Measurements from ENCODE around the gene RBP5. TPM values are rescaled to one million over a fixed set of nuclear protein-coding genes. Genes with fewer than 3 reads are reported as not detected.

RBP5 gene, protein sequence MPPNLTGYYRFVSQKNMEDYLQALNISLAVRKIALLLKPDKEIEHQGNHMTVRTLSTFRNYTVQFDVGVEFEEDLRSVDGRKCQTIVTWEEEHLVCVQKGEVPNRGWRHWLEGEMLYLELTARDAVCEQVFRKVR
- 9.0 and 19.8 TPM in 2 replicates for total RNA-seq (2011; cell fraction: chromatin; rRNA removed; ENCODE audit: low replicate concordance)
- 11.1 and 12.5 TPM in 2 replicates for total RNA-seq (2011; cell fraction: nucleolus; rRNA removed)
- total RNA-seq (2011; cell fraction: nucleoplasm; rRNA removed), result 7.3 and 12.5 TPM in 2 replicates
- total RNA-seq (2014; rRNA removed) (8.6 and 10.6 TPM in 2 replicates), total RNA-seq (2014; rRNA removed; fragmentation: Illumina TruSeq; extraction: Trizol) (8.1 and 11.4 TPM in 2 replicates), total RNA-seq (2015; rRNA removed; fragmentation: Illumina TruSeq; extraction: Trizol) (10.5 and 10.9 TPM in 2 replicates), total RNA-seq (2021) (11.1 and 15.7 TPM in 2 replicates), polyA plus RNA-seq (2011; rRNA removed) (9.1 and 12.0 TPM in 2 replicates), polyA plus RNA-seq (2014; fragmentation: Illumina TruSeq; extraction: Trizol) (18.7 and 22.1 TPM in 2 replicates), polyA plus RNA-seq (2014; fragmentation: Nextera tagmentation; extraction: Ambion mirVana) (10 to 100 TPM; 12.1 to 22.5 TPM), polyA plus RNA-seq (2014; rRNA removed) (12.2 and 12.5 TPM in 2 replicates), polyA minus RNA-seq (2011; rRNA and poly(A)+ RNA removed) (22.9 and 30.5 TPM in 2 replicates), Bru-seq, nascent RNA (percentile 50 among the genes with signal in this experiment), BruChase-seq, experiment 1, labeled RNA remaining after a 2-hour chase (percentile 45 among the genes with signal in this experiment), BruChase-seq, experiment 2, labeled RNA remaining after a 6-hour chase (percentile 47 among the genes with signal in this experiment)
- 12.2 and 14.5 TPM in 2 replicates for polyA plus RNA-seq (2011; cell fraction: cytosol; rRNA removed)
- polyA plus RNA-seq (2011; cell fraction: nucleus; rRNA removed), result 19.6 and 20.2 TPM in 2 replicates
- polyA plus RNA-seq (2012), result 10.1 and 19.0 TPM in 2 replicates
- 6.6 and 10.7 TPM in 2 replicates for polyA minus RNA-seq (2011; cell fraction: cytosol; rRNA and poly(A)+ RNA removed)
- 3.0 and 11.4 TPM in 2 replicates for polyA minus RNA-seq (2011; cell fraction: nucleus; rRNA and poly(A)+ RNA removed)
- long read RNA-seq, experiment 1, transcript RBP5-201 (4 exons, 1,012 nt), result major isoform, 8 of 14 reads
- long read RNA-seq, experiment 1, partial matches to known transcripts, result 4 of 14 reads
- long read RNA-seq, experiment 1, other reads (novel, unspliced or antisense), result 2 of 14 reads
- long read RNA-seq, experiment 2, transcript RBP5-201 (4 exons, 1,012 nt), result major isoform, 9 of 14 reads
- long read RNA-seq, experiment 2, partial matches to known transcripts, result 2 of 14 reads
- long read RNA-seq, experiment 2, other reads (novel, unspliced or antisense), result 1 of 14 reads
- long read RNA-seq, experiment 3, transcript RBP5-201 (4 exons, 1,012 nt), result major isoform, 7 of 9 reads
- long read RNA-seq, experiment 3, partial matches to known transcripts, result 0 of 9 reads
- long read RNA-seq, experiment 3, other reads (novel, unspliced or antisense), result 1 of 9 reads

- no TSS peak for BruUV-seq (replicated peaks)
- DNase-seq (ENCODE audit: extremely low read depth in 1 of 4, low spot score in 3 of 4), result peak; percentile 28 to 76 (median 50)
- peak; percentile 74 for FAIRE-seq
- 0 out of 2 replicates have a peak, but pooled peaks have one; percentile 9 for TF ChIP-seq OTX1 (CRISPR knock-in tag; IDR thresholded peaks at IDR 0.05)
- peak; percentile 79 for TF ChIP-seq POLR2A (conservative IDR thresholded peaks at IDR 0.05)
- TF ChIP-seq GTF2A2 (tag; IDR thresholded peaks at IDR 0.05), result no peak
- TF ChIP-seq POLR2B (IDR thresholded peaks at IDR 0.05; ENCODE audit: low read depth, partially characterized antibody), result peak; percentile 74
- no peak for TF ChIP-seq ZFPM2 (CRISPR knock-in tag; IDR thresholded peaks at IDR 0.05)
- no peak for TF ChIP-seq ZNF586 (CRISPR knock-in tag; conservative IDR thresholded peaks at IDR 0.05)
- TF ChIP-seq NEUROD1 (IDR thresholded peaks at IDR 0.05; ENCODE audit: borderline replicate concordance, low read depth, low read length, partially characterized antibody), result no peak
- no peak for TF ChIP-seq ZNF324 (CRISPR knock-in tag; IDR thresholded peaks at IDR 0.05)
- TF ChIP-seq ZNF232 (CRISPR knock-in tag; IDR thresholded peaks at IDR 0.05), result no peak
- TF ChIP-seq ZBTB8A (IDR thresholded peaks at IDR 0.05; ENCODE audit: partially characterized antibody), result no peak
- no peak for TF ChIP-seq BRCA1 (IDR thresholded peaks at IDR 0.05)
- TF ChIP-seq BRCA1 (CRISPR knock-in tag; IDR thresholded peaks at IDR 0.05), result no peak
- TF ChIP-seq GATAD2A (IDR thresholded peaks at IDR 0.05), result no peak
- TF ChIP-seq DLX4 (CRISPR knock-in tag; IDR thresholded peaks at IDR 0.05), result no peak
- no peak for TF ChIP-seq PREB (CRISPR knock-in tag; IDR thresholded peaks at IDR 0.05)
- no peak for TF ChIP-seq LARP7 (IDR thresholded peaks at IDR 0.05)
- TF ChIP-seq ZFP36 (IDR thresholded peaks at IDR 0.05; ENCODE audit: low read depth, low read length, partially characterized antibody), result no peak
- TF ChIP-seq STAT5A (IDR thresholded peaks at IDR 0.05; ENCODE audit: borderline replicate concordance, low read length), result no peak
- TF ChIP-seq ZFP1 (CRISPR knock-in tag; IDR thresholded peaks at IDR 0.05), result no peak
Measured at GRCh38 chr12:7128681-7129286, at the start of gene RBP5. Gene RBP5 (minus strand): TSS chr12:7128889. CDS start chr12:7128775, 114 bp downstream.

More at GRCh38 chr12:7128681-7129286, at the start of gene RBP5:
- peak within 1 kb of the TSS; percentile 81 for H3K27ac ChIP-seq (ENCODE audit: extremely low read depth, low read depth, low read length)
- H3K9me1 ChIP-seq (ENCODE audit: control insufficient read depth, insufficient read depth, low read length), result no peaks in the 10 kb centered on the region
- peaks cover 45 to 66% of the 10 kb centered on the region in 2 experiments for H3K4me1 ChIP-seq (replicated peaks in 1 of 2; ENCODE audit: control insufficient read depth in 2 of 2, insufficient read depth in 2 of 2, low read length in 2 of 2)
- ChIA-PET CTCF (ENCODE audit: low intra/inter-chr PET ratio) (no interaction called here), POLR2A (interaction anchor here (0.7 to 1.3 kb wide), 6 partner anchors 8 to 261 kb away, joined by 3 to 5 read pairs (median 3); no protein-coding TSS in a partner anchor)
- peaks cover 4% of the 10 kb centered on the region; the same call in 1 of the 3 replicates for H3K36me3 ChIP-seq (ENCODE audit: control insufficient read depth, insufficient read depth, low read length)
- 5% methylated on average over 4 of the region's 7 CpGs for WGBS (ENCODE audit: insufficient coverage, low coverage, missing lambda C conversion rate)
- H3K9ac ChIP-seq (ENCODE audit: insufficient read depth in 1 of 2, low read depth in 2 of 2, low read length in 2 of 2), result peak within 1 kb of the TSS; percentile 68 to 91
- H3K4me2 ChIP-seq (ENCODE audit: insufficient read depth, low read length), result peak within 1 kb of the TSS; percentile 87
- peaks cover 35% of the 10 kb centered on the region for H3K79me2 ChIP-seq (ENCODE audit: control insufficient read depth, insufficient read depth, low read length)
- peak within 1 kb of the TSS; percentile 84 for H2AFZ ChIP-seq (ENCODE audit: low read depth, low read length)
- peak; percentile 48 for ATAC-seq
- peak within 1 kb of the TSS; percentile 61 for H3K4me3 ChIP-seq
- no peaks in the 10 kb centered on the region for H3K27me3 ChIP-seq (ENCODE audit: control insufficient read depth in 2 of 2, insufficient read depth in 2 of 2, low read length in 2 of 2)
- intact Hi-C loops (cut with micrococcal nuclease), result no loop called here
- H3K9me3 ChIP-seq (replicated peaks; ENCODE audit: control insufficient read depth, insufficient read depth, low read depth, low read length), result no peaks in the 10 kb centered on the region
- in situ Hi-C loops (cut with MboI), result no loop called here
- H4K20me1 ChIP-seq (replicated peaks; ENCODE audit: control insufficient read depth, insufficient read depth, low read length), result 0 out of 2 replicates have a peak, but pooled peaks cover 2% of the 10 kb centered on the region
